ENCODE results near the gene CAPN1. TPM values are rescaled to one million over a fixed set of nuclear protein-coding genes. Genes with fewer than 3 reads are reported as not detected.
A peak's percentile ranks its signal among the peaks of the same experiment; 100 is the strongest.

Gene CAPN1
- total RNA-seq, 2 donors from 2014 or later: 325 to 416 TPM

DNA sequence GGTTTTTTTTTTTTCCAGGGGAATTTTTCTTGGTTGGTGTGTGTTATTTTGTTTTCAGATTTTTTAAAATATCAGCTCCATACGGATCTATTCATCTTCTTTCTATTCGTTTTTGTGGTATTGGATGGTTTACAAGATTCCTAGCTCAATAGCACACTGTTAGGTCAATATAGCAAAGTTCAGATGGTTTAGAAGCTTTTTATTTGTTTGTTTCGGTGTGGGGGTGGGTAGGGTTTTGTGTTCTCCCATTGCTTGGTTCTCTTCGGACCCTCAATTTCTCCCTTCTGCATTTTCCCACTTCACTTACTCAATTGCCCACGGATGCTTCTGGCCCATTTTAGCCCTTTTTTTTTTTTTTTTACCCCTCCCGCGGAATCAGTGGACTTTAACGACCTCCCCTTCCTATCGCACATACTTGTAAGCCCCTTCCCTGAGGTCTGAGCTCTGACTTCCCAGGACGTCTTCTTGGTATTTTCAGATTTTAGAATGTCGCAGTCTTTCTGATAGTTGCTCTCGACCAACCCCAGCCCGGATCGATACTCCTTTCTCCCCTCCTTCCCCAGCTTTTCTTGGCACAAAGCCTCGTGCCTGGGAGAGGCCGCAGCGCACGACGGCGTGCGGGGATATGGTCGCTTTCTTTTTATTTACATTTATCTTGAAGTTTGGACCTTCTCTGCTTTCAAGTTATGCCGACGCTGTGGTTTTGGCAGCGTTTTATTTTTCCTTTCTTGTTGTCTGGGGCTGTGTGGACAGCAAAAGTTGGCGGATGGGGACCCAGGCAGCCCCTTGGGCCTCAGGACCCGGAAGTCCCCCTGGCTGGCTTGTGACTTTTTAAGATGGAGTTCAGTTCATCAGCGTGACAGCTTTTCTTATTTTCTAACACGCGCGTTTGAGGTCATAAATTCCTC, 16.1 kb upstream of the CAPN1 start:
- no peaks in the 10 kb centered on the region for H3K36me3 ChIP-seq
- TF ChIP-seq, protein P1, sequence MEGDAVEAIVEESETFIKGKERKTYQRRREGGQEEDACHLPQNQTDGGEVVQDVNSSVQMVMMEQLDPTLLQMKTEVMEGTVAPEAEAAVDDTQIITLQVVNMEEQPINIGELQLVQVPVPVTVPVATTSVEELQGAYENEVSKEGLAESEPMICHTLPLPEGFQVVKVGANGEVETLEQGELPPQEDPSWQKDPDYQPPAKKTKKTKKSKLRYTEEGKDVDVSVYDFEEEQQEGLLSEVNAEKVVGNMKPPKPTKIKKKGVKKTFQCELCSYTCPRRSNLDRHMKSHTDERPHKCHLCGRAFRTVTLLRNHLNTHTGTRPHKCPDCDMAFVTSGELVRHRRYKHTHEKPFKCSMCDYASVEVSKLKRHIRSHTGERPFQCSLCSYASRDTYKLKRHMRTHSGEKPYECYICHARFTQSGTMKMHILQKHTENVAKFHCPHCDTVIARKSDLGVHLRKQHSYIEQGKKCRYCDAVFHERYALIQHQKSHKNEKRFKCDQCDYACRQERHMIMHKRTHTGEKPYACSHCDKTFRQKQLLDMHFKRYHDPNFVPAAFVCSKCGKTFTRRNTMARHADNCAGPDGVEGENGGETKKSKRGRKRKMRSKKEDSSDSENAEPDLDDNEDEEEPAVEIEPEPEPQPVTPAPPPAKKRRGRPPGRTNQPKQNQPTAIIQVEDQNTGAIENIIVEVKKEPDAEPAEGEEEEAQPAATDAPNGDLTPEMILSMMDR (IDR thresholded peaks at IDR 0.05): no peak
- no peaks in the 10 kb centered on the region for H3K9me3 ChIP-seq
- peak overlapping the region; percentile 16 for H3K27ac ChIP-seq
- H3K4me1 ChIP-seq: no peaks in the 10 kb centered on the region
- no peaks in the 10 kb centered on the region for H3K27me3 ChIP-seq
- intact Hi-C loops (cut with DNase I): no loop called here
- H3K9ac ChIP-seq (ENCODE audit: low read depth in 2 of 2, low read length in 2 of 2): peak overlapping the region; percentile 46 to 51
- peak overlapping the region; percentile 16 for H3K4me3 ChIP-seq
- peak; percentile 74 for DNase-seq

DNA sequence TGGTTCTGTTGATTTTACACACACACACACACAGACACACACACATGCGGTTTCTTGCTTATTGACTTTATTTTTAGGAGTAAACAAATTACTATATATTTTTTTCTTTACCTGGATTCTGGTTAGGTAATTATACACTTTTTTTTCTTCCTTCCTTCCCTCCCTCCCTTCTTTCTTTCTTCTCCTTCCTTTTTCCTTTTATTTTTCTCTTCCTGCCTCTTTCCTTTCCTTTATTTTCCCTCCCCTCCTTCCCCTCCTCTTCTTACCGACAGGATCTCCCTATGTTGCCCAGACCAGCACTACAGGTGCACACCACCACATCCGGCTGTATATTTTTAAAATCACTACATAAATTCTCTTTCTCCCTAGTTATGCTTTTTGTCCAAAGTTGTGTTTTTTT, 14.8 kb upstream of the CAPN1 start:
- no peaks in the 10 kb centered on the region for H3K36me3 ChIP-seq
- TF ChIP-seq, protein P1 (IDR thresholded peaks at IDR 0.05): no peak
- no peaks in the 10 kb centered on the region for H3K4me1 ChIP-seq
- no peak for DNase-seq
- H3K9me3 ChIP-seq: no peaks in the 10 kb centered on the region
- H3K4me3 ChIP-seq: no peak overlapping the region
- H3K27me3 ChIP-seq: no peaks in the 10 kb centered on the region
- H3K9ac ChIP-seq (ENCODE audit: low read depth in 2 of 2, low read length in 2 of 2): no peak overlapping the region
- intact Hi-C loops (cut with DNase I): no loop called here
- no peak overlapping the region for H3K27ac ChIP-seq

DNA sequence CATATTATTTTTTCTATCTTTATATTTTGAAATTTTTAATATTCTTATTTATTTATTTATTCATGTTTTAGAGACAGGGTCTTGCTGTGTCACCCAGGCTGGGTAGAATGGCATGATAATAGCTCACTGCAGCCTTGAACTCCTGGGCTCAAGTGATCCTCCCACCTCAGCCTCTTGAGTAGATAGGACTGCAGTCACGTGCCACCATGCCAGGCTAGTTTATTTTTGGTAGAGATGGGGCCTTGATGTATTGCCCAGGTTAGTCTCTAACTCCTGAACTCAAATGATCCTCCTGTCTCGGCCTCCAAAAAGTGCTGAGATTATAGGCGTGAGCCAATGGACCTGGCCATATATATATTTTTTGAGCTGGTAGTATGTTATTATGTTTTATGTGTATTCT, 14.1 kb upstream of the CAPN1 start:
- H3K4me1 ChIP-seq: no peaks in the 10 kb centered on the region

DNA sequence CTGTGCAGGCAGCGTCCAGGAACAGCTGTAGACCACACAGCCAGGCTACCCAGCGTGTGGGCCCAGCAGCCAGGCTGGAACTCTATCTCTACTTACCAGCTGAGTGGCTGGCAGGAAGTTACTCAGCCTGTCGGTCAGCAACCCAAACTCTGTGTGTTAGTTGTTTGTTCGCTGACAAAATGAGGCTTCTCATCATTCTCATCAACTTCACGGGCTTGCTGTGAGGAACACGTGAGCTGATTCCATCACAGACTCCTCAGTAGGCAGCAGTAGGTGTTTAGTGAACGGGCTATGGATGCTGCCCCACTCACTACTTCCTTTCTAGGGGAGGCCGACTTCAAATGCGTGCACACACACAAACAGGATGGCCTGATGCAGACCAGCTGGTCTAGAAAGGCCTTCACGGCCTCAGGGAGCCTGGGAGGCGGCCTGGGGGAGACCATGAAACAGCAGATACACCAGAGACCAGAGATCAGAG, 12.5 kb upstream of the CAPN1 start:
- no peaks in the 10 kb centered on the region for H3K36me3 ChIP-seq
- H3K27me3 ChIP-seq: no peaks in the 10 kb centered on the region
- H3K9ac ChIP-seq (ENCODE audit: low read depth in 2 of 2, low read length in 2 of 2): no peak overlapping the region
- TF ChIP-seq, protein P1 (IDR thresholded peaks at IDR 0.05): no peak
- intact Hi-C loops (cut with DNase I): no loop called here
- H3K9me3 ChIP-seq: no peaks in the 10 kb centered on the region
- no peak overlapping the region for H3K4me3 ChIP-seq
- no peak overlapping the region for H3K27ac ChIP-seq
- no peaks in the 10 kb centered on the region for H3K4me1 ChIP-seq
- DNase-seq: no peak

More for the DNA sequence above, 14.1 kb upstream of the CAPN1 start:
- Histone ChIP-seq H3K27ac (no peak overlapping the region), H3K27me3 (no peaks in the 10 kb centered on the region), H3K4me3 (no peak overlapping the region), H3K9ac (ENCODE audit: low read depth in 2 of 2, low read length in 2 of 2) (no peak overlapping the region), H3K9me3 (no peaks in the 10 kb centered on the region), H3K36me3 (no peaks in the 10 kb centered on the region)
- no peak for DNase-seq
- intact Hi-C loops (cut with DNase I): no loop called here
- TF ChIP-seq, protein P1 (IDR thresholded peaks at IDR 0.05): no peak

DNA sequence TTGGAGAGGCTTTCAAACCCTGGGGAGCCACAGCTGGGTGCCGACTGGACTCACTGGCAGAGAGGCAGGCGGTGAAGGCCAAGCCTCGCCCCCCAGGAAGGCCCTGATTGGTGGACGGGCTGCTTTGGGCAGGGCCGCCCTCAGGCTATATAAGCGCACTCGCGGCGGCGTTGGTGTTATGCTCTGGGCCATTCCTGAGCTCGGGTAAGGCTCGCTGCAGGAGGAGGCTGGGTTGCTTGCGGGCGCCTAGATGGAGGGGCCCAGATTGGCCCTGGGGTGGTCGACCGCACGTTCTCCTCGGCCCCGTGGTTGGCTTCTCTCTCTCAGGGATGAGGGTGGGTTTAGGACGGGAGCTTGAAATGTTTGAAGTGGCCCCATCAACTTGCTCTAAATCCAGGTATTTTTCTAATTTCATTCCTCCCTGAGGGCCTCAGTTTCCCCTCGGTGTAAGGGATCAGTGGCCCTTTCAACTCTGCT, 11.6 kb upstream of the CAPN1 start, which contains the start of gene SPDYC:
TSS of gene SPDYC (plus strand) at position 176 of the 477 bp plus-strand sequence. CDS start 1,125 bp downstream, outside the sequence.
- Histone ChIP-seq H3K4me3 (no peak within 1 kb of the TSS), H3K9me3 (no peaks in the 10 kb centered on the region), H3K9ac (ENCODE audit: low read depth in 2 of 2, low read length in 2 of 2) (no peak within 1 kb of the TSS), H3K27ac (no peak within 1 kb of the TSS), H3K4me1 (no peaks in the 10 kb centered on the region), H3K36me3 (no peaks in the 10 kb centered on the region), H3K27me3 (no peaks in the 10 kb centered on the region)
- TF ChIP-seq, protein P1 (IDR thresholded peaks at IDR 0.05): no peak
- intact Hi-C loops (cut with DNase I): no loop called here
- DNase-seq: no peak

Data from colonic mucosa (tissue), 4 donors.